HFF-Myc (cell line): ENCODE measurements around the gene KRTAP5-6.
"Not testable (repeated sequence)": the region's sequence is repeated elsewhere in the genome, so short reads cannot be mapped to it uniquely, and the experiment has no call there.

Experiments
- DNase-seq: peaks from one replicate; pipeline ENCODE4 v3.0.0-alpha.2; 2011; ENCODE audit warnings: low read depth; ENCODE audit errors: extremely low read depth
- H3K4me3 ChIP-seq: replicated peaks from 2 replicates; pipeline ENCODE4 v1.5.1; 2011; ENCODE audit warnings: low read depth, mild to moderate bottlenecking, control low read depth, low read length
- CTCF ChIP-seq: IDR thresholded peaks from 2 replicates; pipeline ENCODE4 v1.5.1; 2012; ENCODE audit warnings: mild to moderate bottlenecking, low read depth, low read length, control low read depth; ENCODE audit errors: missing control alignments

KRTAP5-6 gene

GRCh38 chr11:1665313-1665712 lies 31.7 kb upstream of the KRTAP5-6 start:
- TF ChIP-seq CTCF, result no peak
- H3K4me3 ChIP-seq, result no peak overlapping the region
- DNase-seq, result no peak

GRCh38 chr11:1667121-1667850 lies 29.7 kb upstream of the KRTAP5-6 start:
- DNase-seq, result no peak
- TF ChIP-seq CTCF, result no peak
- no peak overlapping the region for H3K4me3 ChIP-seq

- no peak for TF ChIP-seq CTCF
- H3K4me3 ChIP-seq, result no peak overlapping the region
- DNase-seq, result no peak
Observed at GRCh38 chr11:1667906-1668305, 29.1 kb upstream of the KRTAP5-6 start.

- TF ChIP-seq CTCF, result no peak
- H3K4me3 ChIP-seq, result no peak overlapping the region
- DNase-seq, result no peak
Observed at GRCh38 chr11:1668911-1669473, 28.0 kb upstream of the KRTAP5-6 start.

- no peak for TF ChIP-seq CTCF
- no peak for DNase-seq
- H3K4me3 ChIP-seq, result no peak overlapping the region
Observed at GRCh38 chr11:1669546-1670218, 27.3 kb upstream of the KRTAP5-6 start.

- not testable (repeated sequence) for DNase-seq, H3K4me3 ChIP-seq
Observed at GRCh38 chr11:1670457-1670856, 26.5 kb upstream of the KRTAP5-6 start.

- no peak for DNase-seq
- H3K4me3 ChIP-seq, result no peak overlapping the region
Observed at GRCh38 chr11:1670905-1671371, 26.1 kb upstream of the KRTAP5-6 start.

More at GRCh38 chr11:1670905-1671371, 26.1 kb upstream of the KRTAP5-6 start:
- TF ChIP-seq CTCF, result no peak
